Measurements from ENCODE around the gene DDX43.

DNA sequence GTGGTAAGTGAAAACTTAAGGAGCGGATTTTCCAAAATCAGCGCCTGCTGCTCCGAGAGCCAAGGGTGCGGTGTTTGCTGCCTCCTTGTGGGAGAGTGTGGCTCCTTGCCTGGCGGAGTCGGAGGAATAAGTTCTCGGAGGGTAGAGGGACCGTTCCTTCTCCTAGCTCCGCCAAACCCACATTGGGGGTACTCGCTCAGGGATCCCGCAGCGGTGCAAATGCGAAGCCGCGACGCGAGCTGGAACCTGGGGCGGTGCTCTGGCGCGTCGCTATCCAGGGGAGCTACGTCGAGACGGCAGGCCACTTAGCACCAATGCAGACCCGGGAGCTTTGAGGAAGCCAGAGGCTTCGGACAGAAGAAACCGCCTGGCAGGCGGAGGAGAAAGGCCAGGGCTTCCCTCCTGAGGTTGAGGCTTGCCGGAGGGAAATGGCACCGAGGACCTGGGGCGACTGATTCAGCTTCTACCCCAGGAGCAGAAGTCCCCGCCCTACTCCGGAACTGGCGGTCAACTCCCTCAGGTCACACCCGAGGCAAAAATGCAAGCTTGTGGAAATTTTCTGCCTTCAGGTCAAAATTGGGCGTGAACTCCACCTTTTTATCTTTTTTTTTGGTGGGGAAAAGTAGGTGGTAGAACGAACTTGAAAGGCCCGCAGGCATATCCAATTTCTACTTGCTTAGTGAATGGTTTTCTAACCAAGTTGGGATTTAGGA lies 5.7 kb upstream of the DDX43 start:
- TF ChIP-seq CTCF (IDR thresholded peaks at IDR 0.05) = peak; percentile 14 to 43 (median 26)
- no peak for TF ChIP-seq POLR2A (IDR thresholded peaks at IDR 0.05)
